DMS 273 treated with DMSO at 0.1 percent for 48 hours (cell line): ENCODE results near the gene C11orf86.
"Not testable (repeated sequence)": the region's sequence is repeated elsewhere in the genome, so short reads cannot be mapped to it uniquely, and the experiment has no call there.

Experiments
- DNase-seq: peaks from one replicate; lab custom pipeline; 2025; lab: John Stamatoyannopoulos, UW

Gene C11orf86

GRCh38 chr11:66992041-66992440 lies 16.9 kb downstream of the C11orf86 start:
- no peak for DNase-seq

DNA sequence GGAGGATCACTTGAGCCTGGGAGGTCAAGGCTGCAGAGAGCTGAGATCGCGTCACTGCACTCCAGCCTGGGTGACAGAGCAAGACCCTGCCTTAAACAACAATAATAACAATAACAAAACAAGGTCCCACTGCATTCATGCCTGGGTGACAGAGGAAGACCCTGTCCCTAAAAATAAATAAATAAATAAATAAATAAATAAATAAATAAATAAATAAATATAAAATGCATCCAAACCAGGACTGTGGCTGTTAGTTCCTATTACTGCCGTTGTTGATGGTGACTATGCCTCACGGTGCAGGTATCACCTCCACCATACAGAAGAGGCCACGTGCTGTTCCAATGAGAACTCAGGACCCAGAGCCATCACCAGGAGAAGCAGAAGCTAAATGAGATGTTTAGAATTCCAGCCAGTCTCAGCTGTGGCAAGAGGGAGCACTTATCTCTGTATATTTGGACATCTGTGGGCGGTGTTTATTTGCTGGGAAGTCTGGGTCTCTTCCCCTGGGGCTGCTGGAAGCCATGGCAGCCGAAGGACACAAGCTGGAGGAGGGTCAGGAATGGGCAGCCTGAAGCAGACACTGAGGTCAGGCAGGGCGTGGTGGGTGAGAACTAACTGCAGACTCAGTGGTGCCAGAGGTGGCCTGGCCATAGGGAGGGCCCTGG lies 21.6 kb downstream of the C11orf86 start:
- no peak for DNase-seq

DNA sequence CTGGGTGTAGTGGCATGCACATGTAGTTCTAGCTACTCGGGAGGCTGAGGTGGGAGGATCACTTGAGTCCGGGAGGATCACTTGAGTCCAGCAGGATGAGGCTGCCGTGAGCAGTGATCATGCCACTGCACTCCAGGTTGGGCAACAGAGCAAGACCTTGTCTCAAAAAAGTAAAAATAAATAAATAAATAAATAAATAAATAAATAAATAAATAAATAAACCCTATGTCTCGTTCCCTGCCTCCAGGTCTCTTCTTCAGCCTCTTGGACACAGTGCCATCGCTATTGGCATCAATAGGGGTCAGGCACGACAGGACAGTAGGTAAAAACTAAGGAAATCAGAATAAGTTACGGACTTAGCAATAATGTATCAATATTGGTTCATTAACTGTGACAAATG lies 24.5 kb downstream of the C11orf86 start:
- no peak for DNase-seq

- DNase-seq, result no peak
These were observed 26.2 kb downstream of the C11orf86 start for GRCh38 chr11:67001332-67001731.

DNA sequence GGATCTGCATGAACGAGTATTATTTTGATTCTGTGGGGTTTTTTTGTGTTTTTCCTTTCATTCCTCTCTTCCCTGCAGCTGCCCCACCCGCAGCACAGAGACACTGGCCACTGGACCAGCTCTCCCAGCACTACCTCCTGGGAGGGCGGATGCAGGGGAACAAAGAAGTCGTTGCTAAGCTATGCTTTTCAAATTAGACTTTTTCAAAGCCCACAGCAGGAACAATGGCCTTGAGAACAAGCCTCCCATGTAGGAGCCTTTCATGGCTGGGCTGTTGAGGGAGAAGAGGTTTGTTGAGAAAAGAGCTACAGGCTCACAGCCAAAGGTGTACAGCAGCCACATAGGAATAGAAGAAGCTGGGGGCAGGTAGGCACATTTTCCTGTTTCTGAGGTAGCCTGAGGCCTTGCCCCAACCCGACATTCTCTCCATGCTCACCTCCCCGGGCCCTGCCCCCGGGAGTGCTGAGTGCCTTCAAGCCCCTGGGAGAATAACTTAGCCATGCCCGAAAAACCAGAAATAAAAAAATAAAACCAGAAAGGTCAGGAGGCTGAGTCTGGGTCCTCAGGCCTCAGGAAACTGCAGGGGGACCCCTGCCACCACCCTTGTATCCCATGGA lies 27.3 kb downstream of the C11orf86 start:
- DNase-seq, result no peak

GRCh38 chr11:67002921-67003411 lies 27.9 kb downstream of the C11orf86 start:
- DNase-seq, result no peak

DNA sequence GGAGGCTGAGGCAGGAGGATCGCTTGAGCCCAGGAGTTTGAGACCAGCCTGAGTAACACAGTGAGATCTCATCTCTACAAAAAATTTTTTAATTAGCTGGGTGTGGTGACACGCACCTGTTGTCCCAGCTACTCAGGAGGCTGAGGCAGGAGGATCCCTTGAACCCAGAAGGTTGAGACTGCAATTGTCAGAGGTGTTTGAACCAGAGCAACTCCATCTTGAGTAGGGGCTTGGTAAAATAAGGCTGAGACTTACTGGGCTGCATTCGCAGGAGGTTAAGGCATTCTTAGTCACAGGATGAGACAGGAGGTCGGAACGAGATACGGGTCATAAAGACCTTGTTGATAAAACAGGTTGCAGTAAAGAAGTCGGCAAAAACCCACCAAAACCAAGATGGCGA lies 30.1 kb downstream of the C11orf86 start:
- not testable (repeated sequence) for DNase-seq

DNA sequence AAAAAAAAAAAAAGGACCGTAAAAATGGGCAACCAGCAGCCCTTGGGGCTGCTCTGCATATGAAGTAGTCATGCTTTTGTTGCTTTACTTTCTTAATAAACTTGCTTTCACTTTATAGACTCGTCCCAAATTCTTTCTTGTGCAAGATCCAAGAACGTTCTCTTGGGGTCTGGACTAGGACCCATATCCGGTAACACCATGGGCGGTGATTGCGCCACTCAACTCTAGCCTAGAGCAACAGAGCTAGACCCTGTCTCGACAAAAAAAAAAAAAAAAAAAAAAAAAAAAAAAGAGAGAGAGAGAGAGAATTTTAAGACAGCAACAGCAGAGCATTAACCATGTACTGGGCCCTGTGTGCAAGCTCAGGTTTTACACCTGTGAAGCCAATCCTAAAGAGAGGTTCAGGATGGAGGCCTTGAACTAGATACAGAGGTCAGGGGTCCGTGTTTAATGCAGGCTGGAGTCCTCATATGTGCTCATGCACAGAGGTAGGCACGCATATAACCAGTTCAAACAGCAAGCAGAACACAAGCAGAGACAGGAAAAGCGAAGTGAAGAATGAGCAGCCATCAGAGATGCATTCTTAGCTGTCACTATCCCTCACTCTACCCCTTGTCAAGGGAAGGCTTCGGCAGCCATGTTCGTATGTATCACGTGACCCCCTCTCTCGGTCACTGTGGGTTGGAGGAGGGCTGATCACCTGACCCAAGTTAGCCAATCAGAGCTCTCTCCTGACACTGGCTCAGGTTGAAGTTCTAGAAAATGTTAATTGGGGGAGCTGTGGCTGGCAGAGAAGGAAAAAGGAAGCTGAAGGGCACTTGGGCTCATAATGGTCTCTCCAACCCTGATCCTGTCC lies 31.2 kb downstream of the C11orf86 start:
- no peak for DNase-seq

- no peak for DNase-seq
These were observed 32.0 kb downstream of the C11orf86 start for GRCh38 chr11:67007126-67007525.

DNA sequence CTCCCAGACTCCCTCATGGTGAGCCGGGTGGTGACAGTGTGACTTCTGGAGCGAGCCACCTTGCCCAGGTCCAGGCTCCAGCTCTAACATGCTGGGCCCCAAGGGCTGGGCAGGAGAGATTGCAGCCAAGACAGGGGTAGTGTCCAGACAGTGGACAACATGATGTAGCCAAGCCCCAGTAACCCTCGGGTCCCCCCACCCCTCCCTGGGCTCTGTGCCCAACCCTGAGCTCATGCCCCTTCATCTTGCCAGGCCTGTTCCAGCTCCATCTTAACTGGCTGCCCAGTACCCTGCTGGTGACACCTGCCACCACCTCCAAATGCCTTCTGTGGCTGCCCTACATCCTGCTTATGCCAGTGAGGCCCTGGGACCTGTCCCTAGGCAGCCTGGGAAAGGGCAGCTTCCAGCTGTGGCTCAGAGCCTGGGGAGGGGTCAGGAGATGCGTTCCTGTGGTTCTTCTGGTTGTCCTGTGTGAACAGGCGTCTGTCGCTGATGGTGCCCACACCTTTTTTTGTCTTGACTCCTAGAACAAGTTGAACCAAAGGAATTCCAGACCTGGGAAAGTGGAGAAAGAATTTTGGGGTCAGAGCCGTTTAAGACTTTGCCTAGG lies 35.3 kb downstream of the C11orf86 start:
- no peak for DNase-seq

- DNase-seq, result no peak
These were observed 38.5 kb downstream of the C11orf86 start for GRCh38 chr11:67013511-67014045.

DNA sequence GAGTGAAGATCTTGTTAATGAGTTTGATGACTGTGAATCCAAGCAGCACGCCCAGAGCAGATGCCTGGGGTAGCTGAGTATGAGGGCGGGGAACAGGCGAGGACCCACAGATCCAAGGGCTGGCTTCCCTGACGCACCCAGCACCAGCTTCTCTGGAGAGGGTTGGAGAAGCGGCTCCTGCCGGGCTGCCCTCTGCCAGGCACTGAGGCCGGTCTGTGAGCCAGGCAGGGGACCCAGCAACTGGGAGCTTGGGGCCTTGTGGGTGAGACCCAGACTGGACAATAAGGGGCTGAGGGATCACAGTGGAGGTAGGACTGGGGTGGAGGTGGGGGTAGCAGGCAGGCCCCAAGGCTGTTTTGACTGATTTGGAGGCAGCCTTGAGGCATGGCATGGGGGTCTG lies 39.2 kb downstream of the C11orf86 start:
- no peak for DNase-seq

DNA sequence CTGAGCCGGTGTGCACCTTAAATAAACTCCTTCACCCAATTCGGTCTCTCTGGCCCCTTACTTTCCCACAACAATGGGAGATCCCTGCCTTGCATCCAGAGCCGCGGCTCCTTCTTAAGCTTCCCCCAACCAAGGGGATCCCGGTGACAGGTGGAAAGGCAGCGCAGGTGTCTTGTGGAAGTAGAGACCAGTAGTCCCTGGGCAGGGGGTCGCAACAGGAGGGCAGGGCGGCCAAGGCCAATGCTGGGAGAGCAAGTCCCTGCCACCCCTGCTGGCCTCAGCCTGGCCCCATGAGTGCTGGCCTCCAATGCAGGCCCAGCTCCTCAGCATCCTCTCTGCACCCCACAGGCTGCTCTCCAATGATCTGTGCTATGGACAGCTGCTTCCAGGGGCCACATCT lies 39.9 kb downstream of the C11orf86 start:
- DNase-seq, result no peak

DNA sequence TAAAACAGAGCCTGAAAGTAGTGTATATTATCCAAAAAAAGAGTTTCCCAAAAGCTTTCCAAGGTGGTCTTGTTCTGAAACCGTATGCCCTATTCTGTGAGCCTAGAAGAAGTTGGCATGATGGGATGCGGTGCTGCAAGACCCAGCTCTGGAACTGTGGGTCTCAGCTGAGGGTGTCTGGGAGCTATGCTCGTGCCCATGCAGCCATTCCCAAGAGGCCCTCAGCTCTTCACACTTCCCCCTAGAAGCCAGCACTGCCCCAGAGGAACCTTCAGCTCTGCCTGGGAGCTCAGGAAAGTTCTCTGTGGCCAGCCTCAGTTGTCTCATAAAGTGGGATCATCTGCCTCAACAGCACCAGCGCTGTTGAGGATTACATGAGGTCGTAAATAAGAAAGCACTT lies 41.4 kb downstream of the C11orf86 start:
- no peak for DNase-seq

DNA sequence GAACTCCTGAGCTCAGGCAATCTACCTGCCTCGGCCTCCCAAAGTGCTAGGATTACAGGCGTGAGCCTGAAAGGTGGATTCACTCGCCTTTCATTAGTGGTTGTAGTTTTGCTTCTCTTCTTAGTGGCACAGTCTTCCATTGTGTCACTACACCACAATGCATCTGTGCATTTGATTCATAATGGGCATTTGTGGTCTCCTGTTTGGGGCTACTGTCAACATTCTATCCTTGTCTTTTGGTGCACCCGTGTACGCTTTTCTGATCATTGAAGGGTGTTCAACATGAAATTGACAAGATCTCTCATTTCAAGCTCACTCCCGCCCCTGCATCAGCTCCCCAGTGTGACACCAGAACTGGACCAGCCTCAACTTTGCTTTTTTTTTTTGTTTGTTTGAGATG lies 45.8 kb downstream of the C11orf86 start:
- no peak for DNase-seq

- DNase-seq, result no peak
These were observed 47.3 kb downstream of the C11orf86 start for GRCh38 chr11:67022341-67022933.

GRCh38 chr11:67022961-67023956 lies 48.2 kb downstream of the C11orf86 start, which contains the start of gene SYT12:
SYT12 (plus strand) TSS chr11:67023134; CDS start chr11:67030145, 7,011 bp downstream.
- no peak for DNase-seq

- DNase-seq, result no peak
These were observed 48.9 kb downstream of the C11orf86 start for GRCh38 chr11:67023957-67024353.

DNA sequence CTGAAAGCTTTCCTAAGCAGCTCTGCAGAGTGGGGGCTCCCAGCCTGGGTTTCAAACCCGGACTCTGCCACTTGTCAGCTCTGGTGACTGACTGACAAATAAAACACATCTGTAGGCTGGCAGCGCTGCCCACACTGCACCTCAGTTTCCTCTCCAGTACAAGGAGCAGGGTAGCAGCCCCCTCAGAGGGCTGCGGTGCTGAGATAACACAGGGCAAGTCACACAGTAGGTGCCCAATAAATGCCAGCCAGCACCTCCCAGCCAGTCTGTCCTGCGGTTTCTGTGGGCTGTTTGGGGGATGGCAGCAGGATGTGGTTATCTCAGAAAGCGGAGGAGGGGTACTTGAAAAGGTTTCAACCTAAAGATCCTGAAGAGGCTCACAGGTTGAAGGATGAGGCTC lies 49.3 kb downstream of the C11orf86 start:
- no peak for DNase-seq

- DNase-seq, result no peak
These were observed 49.9 kb downstream of the C11orf86 start for GRCh38 chr11:67024966-67025365.
